Activated CD4-positive, alpha-beta memory T cell treated with anti-CD3 and anti-CD28 coated beads, Interleukin-2, amount 10 ng/mL, durations not matched to agents 7 days and 5 days (primary cell): ENCODE results near the gene NDUFB6. TPM values are rescaled to one million over a fixed set of nuclear protein-coding genes. Genes with fewer than 3 reads are reported as not detected.
A peak's percentile ranks its signal among the peaks of the same experiment; 100 is the strongest.
"Not testable (repeated sequence)": the region's sequence is repeated elsewhere in the genome, so short reads cannot be mapped to it uniquely, and the experiment has no call there.

Experiments used
- CTCF ChIA-PET: fragments of 350-600 bp; sonication (Branson Sonifier 250); formaldehyde crosslinking; loops from one replicate; lab custom pipeline; 2021; ENCODE audit warnings: antibody characterized with exemption, inconsistent platforms; lab: Charles Lee
- POLR2A ChIA-PET: fragments of 350-600 bp; sonication (Branson Sonifier 250); formaldehyde crosslinking; loops from one replicate; lab custom pipeline; 2021; ENCODE audit warnings: antibody characterized with exemption; lab: Charles Lee
- DNase-seq: peaks from one replicate; pipeline ENCODE4 v3.0.0-alpha.2; 2020
- H3K27ac Mint-ChIP-seq: one replicate; pipeline ENCODE4 v1.8.0; 2021; ENCODE audit warnings: mild to moderate bottlenecking, mixed read lengths
- H3K27me3 Mint-ChIP-seq: one replicate; pipeline ENCODE4 v1.8.0; 2021; ENCODE audit warnings: mixed read lengths
- H3K36me3 Mint-ChIP-seq: one replicate; pipeline ENCODE4 v1.8.0; 2021; ENCODE audit warnings: low read depth, mixed read lengths
- H3K4me1 Mint-ChIP-seq: one replicate; pipeline ENCODE4 v1.8.0; 2021; ENCODE audit warnings: mixed read lengths
- H3K4me3 Mint-ChIP-seq: one replicate; pipeline ENCODE4 v1.8.0; 2021; ENCODE audit warnings: mild to moderate bottlenecking, mixed read lengths
- H3K9me3 Mint-ChIP-seq: one replicate; pipeline ENCODE4 v1.8.0; 2021; ENCODE audit warnings: mixed read lengths
- total RNA-seq, 2 experiments: library from RNA; stranded (reverse); gene quantifications; one replicate each; pipeline ENCODE4 v1.2.3, GENCODE V29; 2021

Gene NDUFB6
- total RNA-seq, 2 experiments from 2014 or later = 42.7 to 45.1 TPM

- Mint-ChIP-seq H3K9me3 (no peaks in the 10 kb centered on the region), H3K27me3 (no peaks in the 10 kb centered on the region), H3K4me1 (peaks cover 15% of the 10 kb centered on the region), H3K27ac (no peak overlapping the region), H3K36me3 (peaks cover 41% of the 10 kb centered on the region), H3K4me3 (no peak overlapping the region)
- DNase-seq = no peak
- ChIA-PET POLR2A (interaction anchor here (1.7 kb wide), 2 partner anchors 12 to 16 kb away, joined by 7 to 10 read pairs; no protein-coding TSS in a partner anchor), CTCF (interaction anchor here (0.8 to 2.8 kb wide), 4 partner anchors 14 to 187 kb away, joined by 5 to 19 read pairs (median 8); partner anchors contain the start of genes RIGI and SMIM27)
These were observed 7.0 kb downstream of the NDUFB6 start for GRCh38 chr9:32565967-32566366.

GRCh38 chr9:32558408-32558934, 14.5 kb downstream of the NDUFB6 start:
- H3K9me3 Mint-ChIP-seq = no peaks in the 10 kb centered on the region
- no peak overlapping the region for H3K4me3 Mint-ChIP-seq
- POLR2A ChIA-PET = no interaction called here
- no peak for DNase-seq
- peaks cover 17% of the 10 kb centered on the region for H3K4me1 Mint-ChIP-seq
- no peak overlapping the region for H3K27ac Mint-ChIP-seq
- CTCF ChIA-PET = interaction anchor here (2.6 kb wide), 1 partner anchor 14 kb away, joined by 10 read pairs; the partner anchor contains the start of gene NDUFB6
- peaks cover 8% of the 10 kb centered on the region for H3K36me3 Mint-ChIP-seq
- no peaks in the 10 kb centered on the region for H3K27me3 Mint-ChIP-seq

- H3K27ac Mint-ChIP-seq = no peak overlapping the region
- H3K36me3 Mint-ChIP-seq = peaks cover 2% of the 10 kb centered on the region
These were observed 18.4 kb downstream of the NDUFB6 start for GRCh38 chr9:32554591-32554990.

GRCh38 chr9:32554107-32554506, 18.9 kb downstream of the NDUFB6 start:
- H3K27ac Mint-ChIP-seq = no peak overlapping the region
- H3K4me1 Mint-ChIP-seq = peaks cover 33% of the 10 kb centered on the region
- ChIA-PET POLR2A (interaction anchor here (1.9 kb wide), 1 partner anchor 12 kb away, joined by 10 read pairs; no protein-coding TSS in a partner anchor), CTCF (interaction anchor here (1.2 to 5.1 kb wide), 3 partner anchors 18 to 178 kb away, joined by 3 to 41 read pairs (median 7); no protein-coding TSS in a partner anchor)
- H3K9me3 Mint-ChIP-seq = no peaks in the 10 kb centered on the region
- H3K4me3 Mint-ChIP-seq = no peak overlapping the region
- H3K36me3 Mint-ChIP-seq = peaks cover 5% of the 10 kb centered on the region
- no peak for DNase-seq
- H3K27me3 Mint-ChIP-seq = no peaks in the 10 kb centered on the region

More at GRCh38 chr9:32554591-32554990, 18.4 kb downstream of the NDUFB6 start:
- Mint-ChIP-seq H3K9me3 (no peaks in the 10 kb centered on the region), H3K4me3 (no peak overlapping the region), H3K27me3 (no peaks in the 10 kb centered on the region), H3K4me1 (peaks cover 32% of the 10 kb centered on the region)
- DNase-seq = no peak
- ChIA-PET POLR2A (interaction anchor here (1.4 to 1.9 kb wide), 2 partner anchors 12 to 170 kb away, joined by 3 to 10 read pairs; partner anchors contain the start of gene ACO1), CTCF (interaction anchor here (1.2 to 1.4 kb wide), 2 partner anchors 17 to 178 kb away, joined by 3 to 7 read pairs; no protein-coding TSS in a partner anchor)

GRCh38 chr9:32552172-32552872, 20.6 kb downstream of the NDUFB6 start, which contains the start of the genes SMIM27 and TOPORS:
SMIM27 (plus strand) TSS chr9:32552327; CDS start chr9:32552435, 108 bp downstream.
TOPORS (minus strand) TSS chr9:32552586; CDS start chr9:32552436, 150 bp downstream.
- peaks cover 14% of the 10 kb centered on the region for H3K36me3 Mint-ChIP-seq
- peak within 1 kb of the TSS; percentile 91 for H3K4me3 Mint-ChIP-seq
- CTCF ChIA-PET = interaction anchor here (0.7 to 5.2 kb wide), 7 partner anchors 12 to 729 kb away, joined by 4 to 56 read pairs (median 10); partner anchors contain the start of genes NDUFB6 and RIGI
- H3K4me1 Mint-ChIP-seq = peaks cover 39% of the 10 kb centered on the region
- H3K27ac Mint-ChIP-seq = peak within 1 kb of the TSS; percentile 100
- H3K27me3 Mint-ChIP-seq = no peaks in the 10 kb centered on the region
- no peaks in the 10 kb centered on the region for H3K9me3 Mint-ChIP-seq
- peak; percentile 91 for DNase-seq
- POLR2A ChIA-PET = interaction anchor here (0.7 to 5.0 kb wide), 9 partner anchors 18 to 169 kb away, joined by 3 to 57 read pairs (median 4); partner anchors contain the start of genes ACO1, NDUFB6 and RIGI

GRCh38 chr9:32551276-32552051, 21.5 kb downstream of the NDUFB6 start:
- CTCF ChIA-PET = interaction anchor here (0.8 to 5.2 kb wide), 11 partner anchors 11 to 172 kb away, joined by 3 to 56 read pairs (median 9); partner anchors contain the start of genes ACO1, NDUFB6 and RIGI

GRCh38 chr9:32550562-32551275, 22.2 kb downstream of the NDUFB6 start:
- Mint-ChIP-seq H3K4me3 (peak overlapping the region; percentile 91), H3K4me1 (peaks cover 44% of the 10 kb centered on the region), H3K36me3 (peaks cover 19% of the 10 kb centered on the region), H3K27me3 (no peaks in the 10 kb centered on the region), H3K27ac (peak overlapping the region; percentile 100), H3K9me3 (no peaks in the 10 kb centered on the region)
- POLR2A ChIA-PET = interaction anchor here (0.8 to 5.0 kb wide), 14 partner anchors 12 to 475 kb away, joined by 3 to 57 read pairs (median 4); partner anchors contain the start of genes ACO1, DNAJA1, NDUFB6 and RIGI
- CTCF ChIA-PET = interaction anchor here (0.8 to 5.2 kb wide), 10 partner anchors 10 to 172 kb away, joined by 3 to 56 read pairs (median 10); partner anchors contain the start of genes ACO1, NDUFB6 and RIGI
- peak; percentile 94 for DNase-seq

More at GRCh38 chr9:32551276-32552051, 21.5 kb downstream of the NDUFB6 start:
- DNase-seq = peak; percentile 51
- H3K27ac Mint-ChIP-seq = peak overlapping the region; percentile 100
- POLR2A ChIA-PET = interaction anchor here (0.7 to 5.0 kb wide), 12 partner anchors 18 to 168 kb away, joined by 3 to 57 read pairs (median 4); partner anchors contain the start of genes ACO1, NDUFB6 and RIGI
- no peaks in the 10 kb centered on the region for H3K9me3 Mint-ChIP-seq
- peaks cover 44% of the 10 kb centered on the region for H3K4me1 Mint-ChIP-seq
- no peaks in the 10 kb centered on the region for H3K27me3 Mint-ChIP-seq
- peak overlapping the region; percentile 91 for H3K4me3 Mint-ChIP-seq
- H3K36me3 Mint-ChIP-seq = peaks cover 19% of the 10 kb centered on the region

GRCh38 chr9:32550150-32550561, 22.8 kb downstream of the NDUFB6 start:
- POLR2A ChIA-PET = interaction anchor here (0.8 to 5.0 kb wide), 12 partner anchors 11 to 475 kb away, joined by 3 to 57 read pairs (median 5); partner anchors contain the start of genes ACO1, DNAJA1, NDUFB6 and RIGI
- peaks cover 44% of the 10 kb centered on the region for H3K4me1 Mint-ChIP-seq
- peaks cover 19% of the 10 kb centered on the region for H3K36me3 Mint-ChIP-seq
- H3K27me3 Mint-ChIP-seq = no peaks in the 10 kb centered on the region
- DNase-seq = no peak
- H3K27ac Mint-ChIP-seq = peak overlapping the region; percentile 53
- peak overlapping the region; percentile 91 for H3K4me3 Mint-ChIP-seq
- no peaks in the 10 kb centered on the region for H3K9me3 Mint-ChIP-seq
- CTCF ChIA-PET = interaction anchor here (1.0 to 5.2 kb wide), 10 partner anchors 10 to 171 kb away, joined by 3 to 56 read pairs (median 10); partner anchors contain the start of genes ACO1, NDUFB6 and RIGI

- not testable (repeated sequence) for H3K27me3 Mint-ChIP-seq, DNase-seq, H3K4me3 Mint-ChIP-seq, H3K27ac Mint-ChIP-seq, H3K9me3 Mint-ChIP-seq
- ChIA-PET CTCF (interaction anchor here (2.2 to 5.2 kb wide), 3 partner anchors 22 to 169 kb away, joined by 12 to 41 read pairs (median 15); partner anchors contain the start of gene RIGI), POLR2A (interaction anchor here (0.9 to 5.0 kb wide), 2 partner anchors 23 to 469 kb away, joined by 3 to 57 read pairs; partner anchors contain the start of gene RIGI)
- Mint-ChIP-seq H3K4me1 (peaks cover 32% of the 10 kb centered on the region), H3K36me3 (peaks cover 28% of the 10 kb centered on the region)
These were observed 24.7 kb downstream of the NDUFB6 start for GRCh38 chr9:32548213-32548612.

GRCh38 chr9:32545884-32546283, 27.1 kb downstream of the NDUFB6 start:
- Mint-ChIP-seq H3K36me3 (peaks cover 42% of the 10 kb centered on the region), H3K27me3 (no peaks in the 10 kb centered on the region), H3K27ac (no peak overlapping the region), H3K4me3 (no peak overlapping the region), H3K9me3 (no peaks in the 10 kb centered on the region), H3K4me1 (peaks cover 27% of the 10 kb centered on the region)
- DNase-seq = no peak
- POLR2A ChIA-PET = no interaction called here
- CTCF ChIA-PET = interaction anchor here (0.9 to 2.1 kb wide), 4 partner anchors 20 to 167 kb away, joined by 3 to 8 read pairs (median 6); partner anchors contain the start of genes ACO1 and RIGI

GRCh38 chr9:32543047-32543446, 29.9 kb downstream of the NDUFB6 start:
- peaks cover 33% of the 10 kb centered on the region for H3K36me3 Mint-ChIP-seq
- no peak for DNase-seq
- no peaks in the 10 kb centered on the region for H3K9me3 Mint-ChIP-seq
- no peaks in the 10 kb centered on the region for H3K27me3 Mint-ChIP-seq
- ChIA-PET CTCF (no interaction called here), POLR2A (no interaction called here)
- peaks cover 8% of the 10 kb centered on the region for H3K4me1 Mint-ChIP-seq
- H3K4me3 Mint-ChIP-seq = no peak overlapping the region
- no peak overlapping the region for H3K27ac Mint-ChIP-seq
